Effector memory CD4-positive, alpha-beta T cell (primary cell): Measurements from ENCODE around the gene USP8.
A peak's percentile ranks its signal among the peaks of the same experiment; 100 is the strongest.
"Not testable (repeated sequence)": the region's sequence is repeated elsewhere in the genome, so short reads cannot be mapped to it uniquely, and the experiment has no call there.

ENCODE experiments used
- DNase-seq, 3 donors: peaks; one replicate each; pipeline ENCODE4 v3.0.0-alpha.2; 2020
- H3K27ac ChIP-seq: 2 replicates; pipeline ENCODE4 v1.7.0; 2013; ENCODE audit warnings: mild to moderate bottlenecking, low read length, moderate library complexity; ENCODE audit not compliant: insufficient read depth, poor library complexity, severe bottlenecking
- H3K27me3 ChIP-seq: replicated peaks from 2 replicates; pipeline ENCODE4 v1.7.0; 2013; ENCODE audit warnings: mild to moderate bottlenecking, low read length; ENCODE audit not compliant: insufficient read depth, control insufficient read depth, poor library complexity, severe bottlenecking
- H3K36me3 ChIP-seq: 2 replicates; pipeline ENCODE4 v1.7.0; 2013; ENCODE audit warnings: mild to moderate bottlenecking, low read length, moderate library complexity; ENCODE audit not compliant: control insufficient read depth, insufficient read depth
- H3K4me1 ChIP-seq: 2 replicates; pipeline ENCODE4 v1.7.0; 2013; ENCODE audit warnings: low read length, mild to moderate bottlenecking; ENCODE audit not compliant: control insufficient read depth, insufficient read depth, poor library complexity, severe bottlenecking
- H3K4me3 ChIP-seq: 2 replicates; pipeline ENCODE4 v1.7.0; 2013; ENCODE audit warnings: low read length, low read depth, mild to moderate bottlenecking; ENCODE audit not compliant: insufficient read depth, poor library complexity, severe bottlenecking
- H3K9me3 ChIP-seq: 2 replicates; pipeline ENCODE4 v1.7.0; 2013; ENCODE audit warnings: mild to moderate bottlenecking, low read length, moderate library complexity; ENCODE audit not compliant: control insufficient read depth

Gene USP8

GRCh38 chr15:50411870-50412269, 12.3 kb upstream of the USP8 start:
- H3K4me1 ChIP-seq = no peaks in the 10 kb centered on the region
- H3K27ac ChIP-seq = no peak overlapping the region
- no peaks in the 10 kb centered on the region for H3K27me3 ChIP-seq
- no peaks in the 10 kb centered on the region for H3K9me3 ChIP-seq
- DNase-seq = no peak
- no peak overlapping the region for H3K4me3 ChIP-seq
- H3K36me3 ChIP-seq = no peaks in the 10 kb centered on the region

- Histone ChIP-seq H3K36me3 (no peaks in the 10 kb centered on the region), H3K4me1 (no peaks in the 10 kb centered on the region), H3K9me3 (no peaks in the 10 kb centered on the region), H3K27ac (no peak overlapping the region), H3K27me3 (no peaks in the 10 kb centered on the region), H3K4me3 (no peak overlapping the region)
- no peak for DNase-seq
Measured at GRCh38 chr15:50414624-50415023, 9.6 kb upstream of the USP8 start.

GRCh38 chr15:50415752-50416404, 8.3 kb upstream of the USP8 start:
- no peaks in the 10 kb centered on the region for H3K36me3 ChIP-seq
- no peak for DNase-seq
- no peak overlapping the region for H3K27ac ChIP-seq
- no peaks in the 10 kb centered on the region for H3K9me3 ChIP-seq
- no peaks in the 10 kb centered on the region for H3K27me3 ChIP-seq
- no peak overlapping the region for H3K4me3 ChIP-seq
- no peaks in the 10 kb centered on the region for H3K4me1 ChIP-seq

GRCh38 chr15:50416890-50417289, 7.3 kb upstream of the USP8 start:
- Histone ChIP-seq H3K36me3 (no peaks in the 10 kb centered on the region), H3K27ac (no peak overlapping the region), H3K4me1 (no peaks in the 10 kb centered on the region), H3K27me3 (no peaks in the 10 kb centered on the region), H3K4me3 (no peak overlapping the region), H3K9me3 (no peaks in the 10 kb centered on the region)
- DNase-seq = no peak

DNA sequence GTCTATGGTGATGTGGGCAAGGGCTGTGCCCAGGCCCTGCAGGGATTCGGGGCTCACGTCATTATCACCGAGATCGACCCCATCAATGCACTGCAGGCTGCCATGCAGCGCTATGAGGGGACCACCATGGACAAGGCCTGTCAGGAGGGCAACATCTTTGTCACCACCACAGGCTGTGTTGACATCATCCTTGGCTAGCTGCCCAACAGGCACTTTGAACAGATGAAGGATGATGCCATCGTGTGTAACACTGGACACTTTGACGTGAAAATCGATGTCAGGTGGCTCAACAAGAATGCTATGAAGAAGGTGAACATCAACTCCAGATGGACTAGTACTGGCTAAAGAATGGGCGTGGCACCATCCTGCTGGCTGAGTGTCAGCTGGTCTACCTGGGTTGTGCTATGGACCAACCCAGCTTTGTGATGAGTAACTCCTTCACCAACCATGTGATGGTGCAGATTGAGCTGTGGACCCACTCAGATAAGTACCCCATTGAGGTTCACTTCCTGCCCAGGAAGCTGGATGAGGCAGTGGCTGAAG, 6.1 kb upstream of the USP8 start:
- no peaks in the 10 kb centered on the region for H3K36me3 ChIP-seq
- H3K4me1 ChIP-seq = no peaks in the 10 kb centered on the region
- H3K9me3 ChIP-seq = no peaks in the 10 kb centered on the region
- no peaks in the 10 kb centered on the region for H3K27me3 ChIP-seq
- no peak for DNase-seq
- H3K4me3 ChIP-seq = no peak overlapping the region
- no peak overlapping the region for H3K27ac ChIP-seq

GRCh38 chr15:50425219-50425618, 1.0 kb downstream of the USP8 start:
- Histone ChIP-seq H3K4me3 (peak overlapping the region; percentile 96), H3K36me3 (no peaks in the 10 kb centered on the region), H3K27ac (peak overlapping the region; percentile 90), H3K9me3 (no peaks in the 10 kb centered on the region), H3K27me3 (no peaks in the 10 kb centered on the region), H3K4me1 (peaks cover 20% of the 10 kb centered on the region)
- DNase-seq = no peak

- not testable (repeated sequence) for H3K4me3 ChIP-seq, H3K27ac ChIP-seq, DNase-seq, H3K9me3 ChIP-seq, H3K36me3 ChIP-seq, H3K27me3 ChIP-seq
- peaks cover 20% of the 10 kb centered on the region for H3K4me1 ChIP-seq
Measured at GRCh38 chr15:50425678-50426246, 1.6 kb downstream of the USP8 start.

GRCh38 chr15:50426428-50426827, 2.2 kb downstream of the USP8 start:
- no peak overlapping the region for H3K27ac ChIP-seq
- peaks cover 20% of the 10 kb centered on the region for H3K4me1 ChIP-seq
- H3K36me3 ChIP-seq = no peaks in the 10 kb centered on the region
- H3K4me3 ChIP-seq = no peak overlapping the region
- H3K27me3 ChIP-seq = no peaks in the 10 kb centered on the region
- DNase-seq = no peak
- no peaks in the 10 kb centered on the region for H3K9me3 ChIP-seq

GRCh38 chr15:50431204-50431603, 7.0 kb downstream of the USP8 start:
- H3K27ac ChIP-seq = no peak overlapping the region
- H3K27me3 ChIP-seq = no peaks in the 10 kb centered on the region
- no peak overlapping the region for H3K4me3 ChIP-seq
- H3K9me3 ChIP-seq = no peaks in the 10 kb centered on the region
- peaks cover 10% of the 10 kb centered on the region for H3K4me1 ChIP-seq
- DNase-seq = no peak
- H3K36me3 ChIP-seq = no peaks in the 10 kb centered on the region

- no peak overlapping the region for H3K4me3 ChIP-seq
- H3K9me3 ChIP-seq = no peaks in the 10 kb centered on the region
- peaks cover 7% of the 10 kb centered on the region for H3K4me1 ChIP-seq
- H3K36me3 ChIP-seq = no peaks in the 10 kb centered on the region
- H3K27ac ChIP-seq = no peak overlapping the region
- DNase-seq = no peak
- H3K27me3 ChIP-seq = no peaks in the 10 kb centered on the region
Measured at GRCh38 chr15:50432230-50432629, 8.0 kb downstream of the USP8 start.
